Psoas muscle (tissue), 8 donors: ENCODE measurements around the gene HIRA. TPM values are rescaled to one million over a fixed set of nuclear protein-coding genes. Genes with fewer than 3 reads are reported as not detected.

Experiments
- ATAC-seq, 4 donors: fragments of 200-7000 bp; cut with Tn5 transposase; one replicate each; pipeline ENCODE4 v1.9.1; 2020; ENCODE audit warnings: moderate library complexity in 3 of 4, mild to moderate bottlenecking in 2 of 4
- DNase-seq, 2 donors: peaks; one replicate each; pipeline ENCODE4 v3.0.0-alpha.2; 2020
- H3K27ac ChIP-seq: fragments of 200-600 bp; one replicate; pipeline ENCODE4 v1.8.0; 2022
- H3K27me3 ChIP-seq, 3 donors: fragments of 200-600 bp in 1 of 3; one replicate each; pipeline versions ENCODE4 v1.6.1 to v1.8.0; 2013 to 2022; ENCODE audit warnings: low read length in 2 of 3, mild to moderate bottlenecking in 2 of 3, moderate library complexity in 1 of 3; ENCODE audit not compliant: insufficient read depth in 3 of 3
- H3K36me3 ChIP-seq, 2 donors: fragments of 200-600 bp in 1 of 2; one replicate each; pipeline versions ENCODE4 v1.6.1 to v1.8.0; 2013 to 2022; ENCODE audit warnings: low read depth in 1 of 2, mild to moderate bottlenecking in 1 of 2, moderate library complexity in 1 of 2; ENCODE audit not compliant: insufficient read depth in 1 of 2
- H3K4me1 ChIP-seq: fragments of 200-600 bp; one replicate; pipeline ENCODE4 v1.8.0; 2022
- H3K4me3 ChIP-seq: fragments of 200-600 bp; one replicate; pipeline ENCODE4 v1.8.0; 2022; ENCODE audit warnings: mild to moderate bottlenecking
- H3K9me3 ChIP-seq: fragments of 200-600 bp; one replicate; pipeline ENCODE4 v1.8.0; 2022
- CTCF ChIP-seq: fragments of 200-600 bp; IDR thresholded peaks from one replicate; pipeline ENCODE4 v1.8.0; 2022; ENCODE audit warnings: antibody characterized with exemption
- WGBS, 3 donors: extraction: QIAGEN DNeasy Blood & Tissue Kit; methylation state at CpG; one replicate each; pipeline versions ENCODE4 v1.1.6 to v1.1.7; 2013; 5-methylcytosine and 5-hydroxymethylcytosine counted together
- intact Hi-C, 2 donors: fragments of 100-400 bp; cut with DNase I; formaldehyde crosslinking; loops; one replicate each; pipeline versions ENCODE4 v1.11.0 to v1.14.2; 2022
- polyA plus RNA-seq, 3 donors: library from polyadenylated mRNA; stranded (reverse); fragments of 200-250 nt; gene quantifications; one replicate each; pipeline ENCODE4 v1.2.3, GENCODE V29; 2013
- total RNA-seq, 4 donors: library from RNA; stranded (reverse); fragmentation: NEBNext Ultra II Directional in 2 of 4; extraction: Animal tissue kit (Norgen Biotek cat#: 25700) in 2 of 4; gene quantifications; one replicate each; pipeline versions ENCODE4 v1.2.1 to v1.2.4, GENCODE V29; 2021 to 2023
- donor health status: healthy with polysubstance abuse.
- donor health status: DM: no; HTN: no; CAD: no; lungs with moderate emphysema.
- donor health status: Bipolar disorder and iron deficiency.
- donor health status: healthy.
- donor health status: DM: yes; HTN: yes; CAD: no.
- donor health status: DM: no; HTN: no; CAD: no.
- donor health status: DM: no; HTN: no; CAD: no.
- donor health status: DM: yes; HTN: yes; CAD: no.

HIRA gene
- total and polyA plus RNA-seq, 7 donors, result 12.3 to 32.7 (median 17.2) TPM

GRCh38 chr22:19429950-19430889 is 1.3 kb downstream of the HIRA start:
- H3K27ac ChIP-seq, result peak overlapping the region; percentile 81
- 16 to 24% (median 18%) methylated on average over 12 of the region's 12 CpGs for WGBS, 3 donors
- peak in 1 of 2 donors; percentile 41 for DNase-seq

GRCh38 chr22:19424186-19424500 is 7.4 kb downstream of the HIRA start:
- H3K9me3 ChIP-seq, result no peaks in the 10 kb centered on the region
- no peak overlapping the region for H3K4me3 ChIP-seq
- H3K27ac ChIP-seq, result no peak overlapping the region
- intact Hi-C loops, result no loop called here
- DNase-seq (no peak), ATAC-seq (peak in 1 of 4 donors; percentile 41)
- no peaks in the 10 kb centered on the region for H3K27me3 ChIP-seq
- WGBS, 3 donors, result 74 to 85% (median 83%) methylated on average over 3 of the region's 3 CpGs
- H3K36me3 ChIP-seq, result peaks cover 0 to 5% of the 10 kb centered on the region in 2 donors
- H3K4me1 ChIP-seq, result peaks cover 26% of the 10 kb centered on the region
- TF ChIP-seq CTCF, result no peak

More at GRCh38 chr22:19429950-19430889, 1.3 kb downstream of the HIRA start:
- H3K36me3 ChIP-seq, result peaks cover 5 to 18% of the 10 kb centered on the region in 2 donors
- no peak for ATAC-seq
- H3K4me1 ChIP-seq, result peaks cover 30% of the 10 kb centered on the region
- no peaks in the 10 kb centered on the region for H3K9me3 ChIP-seq
- intact Hi-C loops, result no loop called here
- H3K27me3 ChIP-seq, result no peaks in the 10 kb centered on the region
- H3K4me3 ChIP-seq, result peak overlapping the region; percentile 97
- TF ChIP-seq CTCF, result no peak

GRCh38 chr22:19422440-19423301 is 8.9 kb downstream of the HIRA start:
- no peaks in the 10 kb centered on the region for H3K9me3 ChIP-seq
- TF ChIP-seq CTCF, result no peak
- H3K36me3 ChIP-seq, result peaks cover 0 to 5% of the 10 kb centered on the region in 2 donors
- H3K4me3 ChIP-seq, result no peak overlapping the region
- no peaks in the 10 kb centered on the region for H3K27me3 ChIP-seq
- no peak for ATAC-seq
- no peak overlapping the region for H3K27ac ChIP-seq
- 71 to 76% (median 76%) methylated on average over 11 of the region's 11 CpGs for WGBS, 3 donors
- no peak for DNase-seq
- intact Hi-C loops, result no loop called here
- H3K4me1 ChIP-seq, result peaks cover 15% of the 10 kb centered on the region

DNA sequence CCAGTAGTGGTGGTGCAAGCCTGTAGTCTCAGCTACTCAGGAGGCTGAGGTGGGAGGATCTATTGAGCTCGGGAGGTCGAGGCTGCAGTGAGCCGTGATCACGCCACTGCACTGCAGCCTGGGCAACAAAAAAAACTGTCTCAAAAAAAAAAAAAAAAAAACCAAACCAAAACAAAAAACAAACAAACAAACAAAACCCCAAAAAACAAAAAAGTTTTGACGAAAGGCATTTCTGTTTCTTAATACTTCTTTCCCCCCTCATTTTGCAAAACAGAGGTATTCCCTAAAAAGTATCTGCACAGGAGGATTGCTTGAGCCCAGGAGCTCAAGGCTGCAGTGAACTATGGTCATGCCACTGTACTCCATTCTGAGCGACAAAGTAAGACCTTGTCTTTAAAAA is 11.2 kb downstream of the HIRA start:
- 91 to 96% (median 93%) methylated on average over 6 of the region's 6 CpGs for WGBS, 3 donors
- ATAC-seq, result no peak
- H3K36me3 ChIP-seq, result peaks cover 0 to 7% of the 10 kb centered on the region in 2 donors
- no peaks in the 10 kb centered on the region for H3K27me3 ChIP-seq
- TF ChIP-seq CTCF, result no peak
- intact Hi-C loops, result no loop called here
- no peaks in the 10 kb centered on the region for H3K9me3 ChIP-seq
- peaks cover 15% of the 10 kb centered on the region for H3K4me1 ChIP-seq
- no peak overlapping the region for H3K4me3 ChIP-seq
- DNase-seq, result no peak
- H3K27ac ChIP-seq, result no peak overlapping the region
